ENCODE results near the gene STAB2.

Gene STAB2

GRCh38 chr12:103586791-103587370 lies at the start of gene STAB2:
TSS of gene STAB2 (plus strand) at chr12:103587273. CDS start at chr12:103587477, 204 bp downstream.
- DNase-seq, result no peak

GRCh38 chr12:103538397-103538796 lies 48.7 kb upstream of the STAB2 start:
- DNase-seq, result no peak

- DNase-seq, result no peak
Observed at GRCh38 chr12:103540319-103540718, 46.8 kb upstream of the STAB2 start.

GRCh38 chr12:103542078-103542477 lies 45.0 kb upstream of the STAB2 start:
- no peak for DNase-seq

GRCh38 chr12:103546959-103547358 lies 40.1 kb upstream of the STAB2 start:
- peak; percentile 41 for DNase-seq

GRCh38 chr12:103547376-103547775 lies 39.7 kb upstream of the STAB2 start:
- no peak for DNase-seq

- peak; percentile 86 for DNase-seq
Observed at GRCh38 chr12:103547929-103548328, 39.1 kb upstream of the STAB2 start.

GRCh38 chr12:103548622-103549601 lies 38.2 kb upstream of the STAB2 start:
- peak; percentile 93 for DNase-seq

GRCh38 chr12:103556890-103557627 lies 30.0 kb upstream of the STAB2 start:
- DNase-seq, result no peak

- DNase-seq, result no peak
Observed at GRCh38 chr12:103557628-103558010, 29.5 kb upstream of the STAB2 start.

- no peak for DNase-seq
Observed at GRCh38 chr12:103558879-103559278, 28.2 kb upstream of the STAB2 start.

- no peak for DNase-seq
Observed at GRCh38 chr12:103560604-103561101, 26.4 kb upstream of the STAB2 start.

GRCh38 chr12:103561174-103561573 lies 25.9 kb upstream of the STAB2 start:
- DNase-seq, result no peak

GRCh38 chr12:103566398-103566797 lies 20.7 kb upstream of the STAB2 start:
- DNase-seq, result no peak

GRCh38 chr12:103569278-103569677 lies 17.8 kb upstream of the STAB2 start:
- DNase-seq, result no peak

- peak; percentile 90 for DNase-seq
Observed at GRCh38 chr12:103571286-103571685, 15.8 kb upstream of the STAB2 start.

GRCh38 chr12:103572312-103573045 lies 14.6 kb upstream of the STAB2 start:
- DNase-seq, result no peak

- DNase-seq, result no peak
Observed at GRCh38 chr12:103573185-103573584, 13.9 kb upstream of the STAB2 start.

- DNase-seq, result no peak
Observed at GRCh38 chr12:103578926-103579325, 8.1 kb upstream of the STAB2 start.

- no peak for DNase-seq
Observed at GRCh38 chr12:103580026-103580425, 7.0 kb upstream of the STAB2 start.

- DNase-seq, result no peak
Observed at GRCh38 chr12:103583008-103583407, 4.1 kb upstream of the STAB2 start.

GRCh38 chr12:103586132-103586531 lies 941 bp upstream of the STAB2 start:
- no peak for DNase-seq

- no peak for DNase-seq
Observed at GRCh38 chr12:103588680-103589079, 1.6 kb downstream of the STAB2 start.

Measured in NCI-H774 (cell line).